Measurements from ENCODE around the gene DCLK2. TPM values are rescaled to one million over a fixed set of nuclear protein-coding genes. Genes with fewer than 3 reads are reported as not detected.

Gene DCLK2
- total and polyA plus RNA-seq, 2 of the 13 experiments (the other 11 are each of a cell fraction or from before 2014, with no cell fraction given) = not detected

GRCh38 chr4:150131581-150132228 lies 53.5 kb downstream of the DCLK2 start:
- no peak overlapping the region for H2AFZ ChIP-seq (ENCODE audit: low read length)
- in situ Hi-C loops (cut with HindIII; ENCODE audit: extremely low pct_ligation_motif_present, low pct_unique_long_range_greater_than_20kb) (no loop called here), intact Hi-C loops (cut with micrococcal nuclease; ENCODE audit: unreplicated experiment) (no loop called here)
- CTCF ChIA-PET (ENCODE audit: low intra/inter-chr PET ratio, low total read pairs) = no interaction called here
- no peak for DNase-seq (ENCODE audit: low spot score)
- 11% methylated on average over 1 of the region's 1 CpG for WGBS (ENCODE audit: low lambda C conversion rate)
- H4K20me1 ChIP-seq (ENCODE audit: insufficient read depth, low read length) = no peaks in the 10 kb centered on the region
- no peaks in the 10 kb centered on the region for H3K79me2 ChIP-seq (ENCODE audit: insufficient read depth, low read length)
- H3K27ac ChIP-seq (ENCODE audit: extremely low read length, insufficient read depth, low read length) = no peak overlapping the region
- BruUV-seq (replicated peaks) = no TSS peak
- TF ChIP-seq IKZF5 (CRISPR knock-in tag; IDR thresholded peaks at IDR 0.05) (no peak), EZH2 (conservative IDR thresholded peaks at IDR 0.05; ENCODE audit: low read depth, low read length) (no peak), HOXA9 (CRISPR knock-in tag; IDR thresholded peaks at IDR 0.05; ENCODE audit: borderline replicate concordance) (no peak), NFKB2 (CRISPR knock-in tag; IDR thresholded peaks at IDR 0.05; ENCODE audit: borderline replicate concordance) (no peak), SETDB1 (CRISPR knock-in tag; IDR thresholded peaks at IDR 0.05; ENCODE audit: borderline replicate concordance) (no peak), ZBED4 (CRISPR knock-in tag; IDR thresholded peaks at IDR 0.05; ENCODE audit: borderline replicate concordance) (no peak), ZNF83 (CRISPR knock-in tag; IDR thresholded peaks at IDR 0.05; ENCODE audit: borderline replicate concordance) (no peak), ZNF432 (CRISPR knock-in tag; IDR thresholded peaks at IDR 0.05; ENCODE audit: borderline replicate concordance) (no peak), HOXD1 (CRISPR knock-in tag; IDR thresholded peaks at IDR 0.05) (no peak), ZNF414 (CRISPR knock-in tag; IDR thresholded peaks at IDR 0.05) (no peak), CC2D1A (CRISPR knock-in tag; IDR thresholded peaks at IDR 0.05) (no peak), JARID2 (CRISPR knock-in tag; IDR thresholded peaks at IDR 0.05; ENCODE audit: insufficient replicate concordance) (no peak), TARDBP (CRISPR knock-in tag; IDR thresholded peaks at IDR 0.05) (no peak), SALL2 (CRISPR knock-in tag; IDR thresholded peaks at IDR 0.05) (no peak), ERF (CRISPR knock-in tag; IDR thresholded peaks at IDR 0.05) (no peak), ISL2 (CRISPR knock-in tag; IDR thresholded peaks at IDR 0.05) (no peak), ZSCAN12 (CRISPR knock-in tag; IDR thresholded peaks at IDR 0.05) (no peak), XBP1 (CRISPR knock-in tag; IDR thresholded peaks at IDR 0.05) (no peak), KLF11 (CRISPR knock-in tag; IDR thresholded peaks at IDR 0.05) (no peak)
- no peak for FAIRE-seq
- H3K4me2 ChIP-seq (ENCODE audit: low read depth, low read length) = no peak overlapping the region
- H3K4me3 ChIP-seq (replicated peaks in 1 of 3; ENCODE audit: insufficient read depth in 1 of 3, low read depth in 2 of 3, low read length in 3 of 3) = no peak overlapping the region
- no peak for ATAC-seq
- no peaks in the 10 kb centered on the region for H3K9me3 ChIP-seq (ENCODE audit: low read length)
- H3K9ac ChIP-seq (ENCODE audit: insufficient read depth, low read depth, low read length) = no peak overlapping the region
- no peaks in the 10 kb centered on the region for H3K4me1 ChIP-seq (ENCODE audit: insufficient read depth, low read length)
- peaks cover 0 to 4% of the 10 kb centered on the region in 2 experiments; a peak in 1 of 5 replicates for H3K27me3 ChIP-seq (ENCODE audit: control insufficient read depth in 1 of 2, insufficient read depth in 2 of 2, low read length in 2 of 2)
- POLR2A ChIA-PET = no interaction called here
- H3K36me3 ChIP-seq (replicated peaks in 1 of 2; ENCODE audit: control insufficient read depth in 1 of 2, insufficient read depth in 2 of 2, low read length in 2 of 2) = no peaks in the 10 kb centered on the region
